Fibroblast of lung (primary cell): ENCODE measurements around the gene BMS1.

Source experiments
- CTCF ChIP-seq, 2 donors: IDR thresholded peaks in 1 of 2; conservative IDR thresholded peaks in 1 of 2; 1 replicate in 1 of 2; 2 replicates in 1 of 2; pipeline ENCODE4 v1.5.1; 2011 to 2012; ENCODE audit warnings: low read length in 2 of 2, control low read depth in 1 of 2, inconsistent platforms in 1 of 2, low read depth in 1 of 2, mild to moderate bottlenecking in 1 of 2
- EZH2 ChIP-seq: IDR thresholded peaks from 2 replicates; pipeline ENCODE4 v1.5.1; 2012; ENCODE audit warnings: low read length, control low read depth, mild to moderate bottlenecking; ENCODE audit errors: missing control alignments

GRCh38 chr10:42869977-42870350, 87.4 kb downstream of the BMS1 start:
- TF ChIP-seq CTCF (conservative IDR thresholded peaks at IDR 0.05 in 1 of 2, IDR thresholded peaks at IDR 0.05 in 1 of 2; ENCODE audit: low read depth in 1 of 2, low read length in 2 of 2) (no peak), EZH2 (no peak)
